HG03558 (cell line): Measurements from ENCODE around the gene KSR2.

Experiments
- ATAC-seq: cut with Tn5 transposase; IDR thresholded peaks from one replicate; pipeline ENCODE4 v1.9.1; 2021; ENCODE audit warnings: moderate number of reproducible peaks; ENCODE audit not compliant: unreplicated experiment; ENCODE audit errors: extremely low read depth

KSR2 gene

GRCh38 chr12:117563706-117564105 is 405.1 kb downstream of the KSR2 start:
- no peak for ATAC-seq

- ATAC-seq: no peak
Observed at GRCh38 chr12:117563007-117563406, 405.8 kb downstream of the KSR2 start.

GRCh38 chr12:117561990-117562389 is 406.8 kb downstream of the KSR2 start:
- ATAC-seq: no peak

- ATAC-seq: no peak
Observed at GRCh38 chr12:117559978-117560377, 408.8 kb downstream of the KSR2 start.

- no peak for ATAC-seq
Observed at GRCh38 chr12:117555889-117556288, 412.9 kb downstream of the KSR2 start.

- no peak for ATAC-seq
Observed at GRCh38 chr12:117552971-117553370, 415.8 kb downstream of the KSR2 start.

- no peak for ATAC-seq
Observed at GRCh38 chr12:117551665-117552064, 417.1 kb downstream of the KSR2 start.

GRCh38 chr12:117547209-117547608 is 421.6 kb downstream of the KSR2 start:
- no peak for ATAC-seq

- no peak for ATAC-seq
Observed at GRCh38 chr12:117545216-117545615, 423.6 kb downstream of the KSR2 start.

- no peak for ATAC-seq
Observed at GRCh38 chr12:117540011-117540410, 428.8 kb downstream of the KSR2 start.

- no peak for ATAC-seq
Observed at GRCh38 chr12:117538926-117539325, 429.9 kb downstream of the KSR2 start.

- no peak for ATAC-seq
Observed at GRCh38 chr12:117538032-117538690, 430.6 kb downstream of the KSR2 start.

- ATAC-seq: no peak
Observed at GRCh38 chr12:117533687-117534086, 435.1 kb downstream of the KSR2 start.

GRCh38 chr12:117530796-117531195 is 438.0 kb downstream of the KSR2 start:
- ATAC-seq: no peak

- no peak for ATAC-seq
Observed at GRCh38 chr12:117528538-117528937, 440.3 kb downstream of the KSR2 start.

GRCh38 chr12:117527479-117527855 is 441.3 kb downstream of the KSR2 start:
- ATAC-seq: no peak

- no peak for ATAC-seq
Observed at GRCh38 chr12:117526757-117527478, 441.9 kb downstream of the KSR2 start.

GRCh38 chr12:117525766-117526165 is 443.0 kb downstream of the KSR2 start:
- no peak for ATAC-seq

- no peak for ATAC-seq
Observed at GRCh38 chr12:117524806-117525205, 444.0 kb downstream of the KSR2 start.

GRCh38 chr12:117523971-117524370 is 444.8 kb downstream of the KSR2 start:
- ATAC-seq: no peak

GRCh38 chr12:117522559-117522958 is 446.2 kb downstream of the KSR2 start:
- ATAC-seq: no peak

GRCh38 chr12:117521867-117522266 is 446.9 kb downstream of the KSR2 start:
- no peak for ATAC-seq
